Stimulated activated naive CD4-positive, alpha-beta T cell treated with Interleukin-2 at 50 U/mL for 16 hours (primary cell): ENCODE measurements around the gene RAP2B.
"Not testable (repeated sequence)": the region's sequence is repeated elsewhere in the genome, so short reads cannot be mapped to it uniquely, and the experiment has no call there.

Experiments used
- DNase-seq: peaks from one replicate; lab custom pipeline; 2025; lab: John Stamatoyannopoulos, UW

RAP2B gene

DNA sequence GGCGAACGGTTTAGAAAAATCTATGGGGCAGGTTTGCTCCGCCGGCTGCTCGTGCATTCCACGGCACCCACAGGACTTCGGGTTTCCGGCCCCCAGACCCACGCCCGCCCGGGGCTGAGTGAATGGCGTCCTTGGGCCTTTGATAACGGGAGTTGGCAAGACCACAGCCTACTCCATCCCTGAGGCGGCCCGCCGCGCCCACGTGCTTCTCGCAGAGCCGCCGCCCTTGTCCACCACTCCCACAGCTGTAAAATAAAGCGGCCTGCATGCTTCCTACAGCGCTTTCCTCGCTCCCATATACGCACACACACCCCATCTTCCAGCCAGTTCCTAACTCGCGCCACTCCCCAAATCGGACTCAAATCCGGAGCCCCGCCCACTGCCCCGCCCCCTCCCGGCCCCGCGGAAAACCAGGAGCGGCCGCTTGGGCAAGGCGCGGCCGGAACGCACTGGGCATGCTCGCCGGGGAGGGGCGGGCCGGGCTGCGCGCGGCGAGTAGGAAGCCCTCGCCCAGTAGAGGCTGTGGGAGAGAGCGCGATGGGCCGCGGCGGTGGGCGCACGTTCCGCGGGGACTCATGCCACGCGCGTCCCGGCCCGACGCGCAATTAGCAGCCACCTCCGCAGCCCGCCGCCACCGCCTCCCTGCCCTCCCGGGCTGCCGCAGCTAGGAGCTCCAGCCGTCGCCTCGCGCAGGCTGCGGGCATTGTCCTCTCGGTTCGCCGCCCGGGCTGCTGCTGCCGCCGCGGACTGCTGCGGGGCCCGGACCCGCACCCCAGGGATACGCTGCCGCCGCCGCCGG, at the start of gene RAP2B:
Gene RAP2B (plus strand): TSS at position 513 of the 799 bp plus-strand sequence. CDS start 468 bp downstream, outside the sequence.
- DNase-seq, result peak; percentile 97

DNA sequence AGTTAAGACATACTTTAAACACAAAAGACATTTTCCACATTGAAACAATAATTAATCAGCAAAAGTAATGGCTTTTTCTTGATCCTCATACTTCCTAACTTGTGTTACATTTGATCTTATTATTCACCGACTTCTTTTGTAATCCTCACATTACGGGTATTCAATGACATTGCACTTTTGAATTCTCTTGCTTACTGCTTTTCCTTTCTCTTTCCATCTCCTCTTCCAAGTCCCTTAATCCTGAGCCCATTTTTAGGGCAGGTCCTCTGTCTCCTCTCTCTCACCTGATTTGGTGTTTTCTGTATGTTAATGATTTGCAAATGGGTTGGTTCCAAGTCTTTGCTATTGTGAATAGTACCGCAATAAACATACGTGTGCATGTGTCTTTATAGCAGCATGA, 48.5 kb upstream of the RAP2B start:
- no peak for DNase-seq

DNA sequence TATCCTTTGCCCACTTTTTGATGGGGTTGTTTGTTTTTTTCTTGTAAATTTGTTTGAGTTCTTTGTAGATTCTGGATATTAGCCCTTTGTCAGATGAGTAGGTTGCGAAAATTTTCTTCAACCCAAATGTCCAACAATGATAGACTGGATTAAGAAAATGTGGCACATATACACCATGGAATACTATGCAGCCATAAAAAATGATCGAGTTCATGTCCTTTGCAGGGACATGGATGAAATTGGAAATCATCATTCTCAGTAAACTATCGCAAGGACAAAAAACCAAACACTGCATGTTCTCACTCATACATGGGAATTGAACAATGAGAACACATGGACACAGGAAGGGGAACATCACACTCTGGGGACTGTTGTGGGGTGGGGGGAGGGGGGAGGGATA, 47.8 kb upstream of the RAP2B start:
- not testable (repeated sequence) for DNase-seq

DNA sequence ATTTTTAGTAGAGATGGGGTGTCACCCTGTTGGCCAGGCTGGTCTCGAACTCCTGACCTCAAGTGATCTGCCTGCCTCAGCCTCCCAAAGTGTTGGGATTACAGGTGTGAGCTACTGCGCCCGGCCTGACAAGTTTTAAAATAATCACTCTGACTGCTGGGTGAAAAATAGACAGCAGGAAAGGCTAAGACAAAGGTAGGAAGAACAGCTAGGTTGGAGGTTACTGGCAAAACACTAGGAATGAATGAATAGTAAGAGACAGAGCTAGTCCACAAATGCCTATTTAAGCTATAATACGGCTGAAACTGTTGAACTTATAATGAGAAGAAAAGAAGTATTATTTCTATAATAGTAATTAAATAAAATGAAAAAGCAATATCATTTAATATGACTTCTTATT, 46.7 kb upstream of the RAP2B start:
- DNase-seq, result no peak

- no peak for DNase-seq
Observed at GRCh38 chr3:153127788-153128187, 34.2 kb upstream of the RAP2B start.

DNA sequence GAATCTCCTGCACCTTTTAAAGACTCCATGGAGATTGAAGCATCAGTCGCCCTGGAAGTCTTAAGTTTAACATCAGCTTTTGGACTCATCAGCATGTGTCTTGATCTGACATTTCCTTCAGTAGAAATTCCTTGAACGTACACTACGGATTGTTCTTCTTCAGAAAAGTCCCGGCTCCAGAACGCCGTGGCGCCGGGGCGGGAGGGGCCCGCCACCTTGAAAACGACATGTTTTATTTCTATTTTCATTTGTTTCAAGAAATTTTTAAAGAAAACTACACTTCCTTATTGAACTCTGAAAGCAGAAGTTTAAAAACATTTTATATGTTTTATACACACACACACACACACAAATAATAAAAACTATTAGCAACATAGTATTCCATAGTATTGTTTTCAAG, 32.6 kb upstream of the RAP2B start:
- no peak for DNase-seq

DNA sequence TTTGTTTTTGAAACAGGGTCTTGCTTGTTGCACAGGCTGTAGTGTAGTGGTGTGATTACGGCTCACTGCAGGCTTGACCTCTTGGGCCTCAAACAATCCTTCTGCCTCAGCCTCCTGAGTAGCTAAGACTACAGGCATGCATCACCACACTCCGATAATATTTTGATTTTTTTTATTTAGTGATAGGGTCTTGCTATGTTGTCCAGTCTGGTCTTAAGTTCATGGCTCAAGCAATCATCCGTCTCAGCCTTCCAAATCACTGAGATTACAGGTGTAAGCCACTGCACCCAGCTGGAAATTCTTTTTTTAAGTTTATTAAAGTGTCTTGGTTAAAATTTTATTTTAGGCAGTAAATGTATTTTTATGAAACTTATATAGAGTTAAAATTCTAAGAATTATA, 32.2 kb upstream of the RAP2B start:
- DNase-seq, result no peak

GRCh38 chr3:153130312-153130977, 31.6 kb upstream of the RAP2B start:
- no peak for DNase-seq

GRCh38 chr3:153137626-153138025, 24.4 kb upstream of the RAP2B start:
- DNase-seq, result no peak

DNA sequence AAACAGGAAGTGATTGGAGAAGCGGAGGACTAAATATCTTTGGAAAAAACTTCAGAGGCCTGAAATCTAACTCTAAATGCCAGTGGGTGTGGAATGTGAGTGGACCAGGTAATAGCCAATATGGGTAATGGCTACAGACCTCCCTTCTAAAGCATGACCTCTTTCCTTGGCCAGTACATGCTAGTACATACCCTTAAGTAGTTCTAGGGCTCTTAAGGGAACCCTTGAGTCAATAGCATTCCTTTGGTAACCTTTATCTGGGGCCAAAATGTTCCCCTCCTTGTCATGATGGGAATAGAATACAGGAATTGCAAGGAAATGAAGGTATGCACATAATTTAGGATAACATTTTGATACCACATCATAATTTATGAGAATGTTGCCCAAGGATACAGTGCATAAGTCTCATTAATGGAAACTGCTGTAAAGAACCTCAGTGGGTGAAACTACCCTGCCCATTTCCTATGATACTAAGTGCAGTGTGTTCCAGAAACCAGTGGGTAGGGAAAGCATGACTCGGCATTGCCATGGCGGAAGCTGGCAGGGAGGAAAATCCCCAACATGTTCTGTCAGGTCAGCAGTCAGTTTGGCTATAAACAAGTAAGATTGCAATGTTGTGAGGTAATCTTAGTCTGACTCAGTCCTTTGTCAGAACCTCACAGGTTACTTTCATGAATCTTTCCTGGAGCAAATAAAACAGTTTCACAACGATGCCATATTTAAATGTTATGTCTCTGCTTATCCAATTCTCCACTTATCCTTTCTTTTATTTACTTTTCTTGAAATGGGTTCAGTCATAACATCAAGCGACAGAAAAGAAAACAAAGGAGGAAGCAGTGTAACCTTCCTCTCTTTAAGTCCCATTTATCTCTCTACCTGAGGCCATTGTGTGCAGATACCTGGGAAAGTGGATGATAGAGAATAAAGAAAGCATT, 23.5 kb upstream of the RAP2B start:
- DNase-seq, result peak; percentile 60

DNA sequence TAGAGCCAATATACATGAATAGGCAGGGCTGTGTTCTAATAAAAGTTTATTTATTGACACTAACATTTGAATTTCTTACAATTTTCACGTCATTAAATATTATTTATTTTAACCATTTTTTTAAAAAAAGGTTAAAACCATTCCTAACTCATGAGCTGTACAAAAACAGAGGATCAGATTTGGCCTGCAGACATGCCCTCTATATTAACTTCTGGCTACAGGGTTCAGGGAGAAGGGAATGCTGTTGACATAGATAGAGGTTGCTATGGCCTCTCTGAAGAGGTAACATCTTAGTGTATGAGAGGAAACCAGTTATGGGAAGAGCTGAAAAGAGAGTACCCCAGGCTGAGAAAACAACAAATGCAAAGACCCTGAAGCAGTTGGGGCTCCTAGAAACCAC, 19.1 kb upstream of the RAP2B start:
- no peak for DNase-seq

GRCh38 chr3:153144071-153144470, 18.0 kb upstream of the RAP2B start:
- DNase-seq, result no peak

GRCh38 chr3:153144779-153145178, 17.2 kb upstream of the RAP2B start:
- DNase-seq, result no peak

- DNase-seq, result no peak
Observed at GRCh38 chr3:153145454-153145853, 16.6 kb upstream of the RAP2B start.

DNA sequence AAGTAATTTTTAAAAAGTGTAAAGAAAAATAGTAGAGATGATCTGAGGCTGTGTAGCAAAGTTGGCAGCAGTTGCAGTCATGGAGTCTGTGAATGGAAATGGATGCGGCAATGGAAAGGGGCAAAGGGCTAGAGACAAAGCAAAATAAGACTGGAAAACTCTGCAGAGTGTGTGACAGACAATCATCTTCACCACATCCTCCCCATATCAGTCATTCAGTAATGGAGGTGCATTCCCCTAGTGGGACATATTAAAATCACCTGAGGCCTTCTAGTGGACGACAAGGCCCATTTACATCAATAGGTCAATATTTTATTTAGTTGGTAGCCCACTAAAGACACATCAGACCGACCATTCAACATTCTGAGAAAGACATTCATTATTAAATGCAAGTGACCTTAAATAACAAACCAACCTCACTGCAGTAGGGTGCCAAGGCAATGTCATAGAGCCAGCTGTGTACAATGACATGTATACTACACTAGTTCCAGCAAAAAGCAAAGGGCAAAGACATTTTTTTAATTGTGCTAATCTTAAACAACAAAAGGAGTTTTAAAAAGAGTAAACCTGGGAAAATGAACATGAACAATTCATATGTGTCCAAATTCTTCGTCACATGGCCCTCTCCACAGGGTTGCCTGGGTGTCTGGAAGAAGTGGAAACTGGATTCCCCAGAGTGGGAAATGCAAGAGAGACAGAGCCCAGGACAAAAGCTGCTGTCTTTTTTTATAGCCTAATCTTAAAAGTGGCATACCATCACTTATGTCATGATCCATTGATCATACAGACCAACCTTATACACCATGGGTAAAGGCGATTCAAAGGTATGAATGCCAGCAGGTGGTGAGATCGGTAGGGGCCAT, 15.6 kb upstream of the RAP2B start:
- no peak for DNase-seq

GRCh38 chr3:153150991-153151390, 11.0 kb upstream of the RAP2B start:
- no peak for DNase-seq

DNA sequence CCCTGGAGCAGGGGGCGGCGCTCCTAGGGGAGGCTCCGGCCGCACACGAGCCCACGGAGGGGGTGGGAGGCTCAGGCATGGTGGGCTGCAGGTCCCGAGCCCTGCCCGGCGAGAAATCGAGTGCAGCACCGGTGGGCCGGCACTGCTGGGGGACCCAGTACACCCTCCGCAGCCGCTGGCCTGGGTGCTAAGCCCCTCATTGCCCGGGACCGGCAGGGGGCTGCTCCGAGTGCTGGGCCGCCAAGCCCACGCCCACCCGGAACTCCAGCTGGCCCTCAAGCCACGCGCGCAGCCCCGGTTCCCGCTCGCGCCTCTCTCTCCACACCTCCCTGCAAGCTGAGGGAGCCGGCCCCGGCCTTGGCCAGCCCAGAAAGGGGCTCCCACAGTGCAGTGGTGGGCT, 6.2 kb upstream of the RAP2B start:
- DNase-seq, result not testable (repeated sequence)

DNA sequence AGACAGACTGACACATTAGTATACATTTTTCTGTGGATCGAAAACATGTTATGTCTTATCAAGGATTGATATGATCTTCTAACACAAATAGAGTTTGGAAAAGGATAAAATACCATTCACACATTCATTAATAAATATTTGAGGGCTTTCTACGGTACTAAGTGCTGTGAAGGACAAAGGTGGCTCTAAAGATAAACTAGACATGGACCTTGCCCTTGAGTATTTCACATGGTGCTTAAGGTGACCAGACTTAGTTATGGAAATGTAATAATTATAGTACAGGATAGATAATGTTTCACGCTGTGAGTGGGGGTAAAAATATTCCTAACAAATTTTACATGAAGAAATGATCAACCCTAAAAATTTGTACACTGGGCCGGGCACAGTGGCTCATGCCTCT, 3.8 kb upstream of the RAP2B start:
- no peak for DNase-seq

DNA sequence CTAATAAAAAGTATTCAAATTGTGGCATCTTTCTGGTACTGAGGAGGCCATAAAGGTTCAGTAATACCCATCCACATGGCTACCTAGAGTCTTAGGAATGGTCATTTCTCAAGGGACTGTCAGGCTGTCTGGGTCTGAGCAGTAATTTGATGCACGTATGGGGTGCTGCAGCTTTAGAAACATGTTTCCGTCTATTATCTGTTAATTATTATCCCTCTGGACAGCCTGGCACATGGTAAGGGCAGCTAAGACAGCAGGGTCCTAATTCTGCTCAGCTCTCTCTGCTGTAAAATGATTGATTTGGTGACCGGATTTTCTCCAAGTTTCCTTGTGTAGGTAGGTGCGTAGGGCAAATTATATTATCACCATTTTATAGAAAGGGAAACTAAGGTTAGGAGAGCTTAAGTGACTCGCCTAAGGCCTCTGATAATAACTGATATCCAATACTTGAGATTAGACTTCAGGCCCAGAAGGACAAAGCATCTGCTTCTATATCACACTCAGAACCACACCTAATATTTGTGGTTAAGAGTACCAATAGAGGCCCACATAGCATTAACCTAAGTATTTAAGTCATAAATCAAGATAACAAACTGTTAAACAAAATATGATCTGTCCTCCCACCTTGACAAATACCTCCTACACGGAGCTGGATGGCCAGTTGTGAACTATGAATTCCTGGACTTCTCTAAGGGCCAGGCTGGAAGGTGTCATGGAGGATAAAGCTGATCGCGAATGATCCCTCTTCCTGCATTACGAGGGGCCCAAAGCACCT, 2.9 kb upstream of the RAP2B start:
- no peak for DNase-seq

- DNase-seq, result no peak
Observed at GRCh38 chr3:153159771-153160397, 2.1 kb upstream of the RAP2B start.
